ENCODE data around the gene TTN.

DNA sequence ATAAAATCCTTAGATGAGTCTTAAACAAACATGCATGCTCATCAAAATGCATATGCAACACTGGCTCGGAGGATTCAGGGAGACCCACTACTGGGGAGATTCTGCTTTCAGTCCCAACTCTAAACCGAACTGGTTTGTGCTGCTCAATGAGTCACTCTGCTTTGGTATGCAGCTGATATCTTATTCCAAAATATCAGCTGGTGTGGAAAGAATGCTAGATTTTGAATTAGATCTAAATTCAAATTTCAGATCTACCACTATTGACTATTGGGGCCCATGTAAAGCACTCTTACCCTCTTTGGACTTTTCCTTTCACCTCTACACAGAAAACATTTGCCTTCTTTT is 39.2 kb upstream of the TTN start:
- TF ChIP-seq ARNT (IDR thresholded peaks at IDR 0.05), result no peak
- TF ChIP-seq FOXM1 (IDR thresholded peaks at IDR 0.05; ENCODE audit: borderline replicate concordance), result no peak
- TF ChIP-seq SUZ12 (IDR thresholded peaks at IDR 0.05), result no peak
- no peak for TF ChIP-seq HDGF (IDR thresholded peaks at IDR 0.05; ENCODE audit: borderline replicate concordance)
- TF ChIP-seq LEF1 (IDR thresholded peaks at IDR 0.05; ENCODE audit: borderline replicate concordance), result no peak
- TF ChIP-seq TARDBP (IDR thresholded peaks at IDR 0.05), result no peak
- no peak for TF ChIP-seq NFRKB (IDR thresholded peaks at IDR 0.05)
- TF ChIP-seq SP1 (IDR thresholded peaks at IDR 0.05), result no peak
- no peak for TF ChIP-seq ELF4 (IDR thresholded peaks at IDR 0.05)
- TF ChIP-seq BHLHE40 (IDR thresholded peaks at IDR 0.05; ENCODE audit: borderline replicate concordance), result no peak
- TF ChIP-seq FOXK2 (IDR thresholded peaks at IDR 0.05), result no peak
- no peak for TF ChIP-seq FOXA1 (IDR thresholded peaks at IDR 0.05)
- no peak for TF ChIP-seq L3MBTL2 (conservative IDR thresholded peaks at IDR 0.05)
- TF ChIP-seq CTBP1 (IDR thresholded peaks at IDR 0.05; ENCODE audit: borderline replicate concordance), result no peak
